ENCODE measurements around the gene SAE1. TPM values are rescaled to one million over a fixed set of nuclear protein-coding genes. Genes with fewer than 3 reads are reported as not detected.

Gene SAE1
- polyA plus RNA-seq, 3 donors: 28.3 to 54.2 (median 46.5) TPM

DNA sequence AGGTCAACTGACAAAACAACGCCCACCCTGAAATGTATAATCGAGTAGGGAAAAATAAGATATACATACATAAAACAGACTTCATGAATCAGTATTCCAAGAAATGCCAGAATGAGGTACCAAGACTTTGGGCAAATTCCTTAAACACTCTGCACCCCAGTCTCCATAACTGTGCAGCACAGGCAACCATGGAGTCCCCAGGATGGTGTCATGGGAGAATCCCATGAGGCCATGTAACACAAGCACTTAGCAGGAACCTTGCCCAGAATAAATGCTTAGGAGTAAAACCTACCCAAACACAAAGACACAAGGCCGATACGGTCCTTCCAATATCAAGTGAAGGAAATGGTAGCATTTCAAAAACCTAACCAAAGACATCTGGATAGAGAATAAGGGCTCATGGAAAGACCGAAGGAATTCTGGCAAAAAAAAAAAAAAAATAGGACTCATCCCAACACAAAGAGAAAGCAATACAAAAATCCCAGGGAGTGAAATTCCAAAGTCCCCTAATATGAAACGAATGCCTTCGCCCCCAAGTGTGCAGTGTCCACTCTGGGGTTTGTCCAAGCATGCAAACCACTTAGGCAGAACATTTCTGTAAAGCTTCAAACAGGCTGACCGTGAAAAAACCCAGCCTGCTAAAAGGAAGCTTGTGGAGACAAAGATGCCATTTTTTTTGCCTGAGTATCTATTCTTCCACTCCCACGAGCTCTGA, 28.1 kb upstream of the SAE1 start:
- TF ChIP-seq, protein P1, sequence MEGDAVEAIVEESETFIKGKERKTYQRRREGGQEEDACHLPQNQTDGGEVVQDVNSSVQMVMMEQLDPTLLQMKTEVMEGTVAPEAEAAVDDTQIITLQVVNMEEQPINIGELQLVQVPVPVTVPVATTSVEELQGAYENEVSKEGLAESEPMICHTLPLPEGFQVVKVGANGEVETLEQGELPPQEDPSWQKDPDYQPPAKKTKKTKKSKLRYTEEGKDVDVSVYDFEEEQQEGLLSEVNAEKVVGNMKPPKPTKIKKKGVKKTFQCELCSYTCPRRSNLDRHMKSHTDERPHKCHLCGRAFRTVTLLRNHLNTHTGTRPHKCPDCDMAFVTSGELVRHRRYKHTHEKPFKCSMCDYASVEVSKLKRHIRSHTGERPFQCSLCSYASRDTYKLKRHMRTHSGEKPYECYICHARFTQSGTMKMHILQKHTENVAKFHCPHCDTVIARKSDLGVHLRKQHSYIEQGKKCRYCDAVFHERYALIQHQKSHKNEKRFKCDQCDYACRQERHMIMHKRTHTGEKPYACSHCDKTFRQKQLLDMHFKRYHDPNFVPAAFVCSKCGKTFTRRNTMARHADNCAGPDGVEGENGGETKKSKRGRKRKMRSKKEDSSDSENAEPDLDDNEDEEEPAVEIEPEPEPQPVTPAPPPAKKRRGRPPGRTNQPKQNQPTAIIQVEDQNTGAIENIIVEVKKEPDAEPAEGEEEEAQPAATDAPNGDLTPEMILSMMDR (IDR thresholded peaks at IDR 0.05): no peak
- no peak overlapping the region for H3K4me2 ChIP-seq (replicated peaks; ENCODE audit: extremely low read depth, low read length, poor library complexity, severe bottlenecking)
- Mint-ChIP-seq H3K27ac (peak overlapping the region in 1 of 7 donors; percentile 42), H3K4me3 (no peak overlapping the region), H3K4me1 (peaks cover 26% of the 10 kb centered on the region), H3K36me3 (peaks cover 31 to 51% of the 10 kb centered on the region in 2 donors), H3K9me3 (no peaks in the 10 kb centered on the region), H3K27me3 (ENCODE audit: low read depth in 3 of 3) (peaks cover 0 to 2% (median 0%) of the 10 kb centered on the region in 3 donors)
- H2AFZ ChIP-seq (ENCODE audit: insufficient read depth, low read depth, low read length, poor library complexity, severe bottlenecking): no peak overlapping the region
- no peak overlapping the region for H3K9ac ChIP-seq (ENCODE audit: insufficient read depth, low read length, poor library complexity, severe bottlenecking)
- peaks cover 18 to 65% of the 10 kb centered on the region in 2 donors for H3K36me3 ChIP-seq (replicated peaks in 1 of 2; ENCODE audit: control insufficient read depth in 1 of 2, insufficient read depth in 2 of 2, low read length in 2 of 2)
- H3K4me1 ChIP-seq (ENCODE audit: control insufficient read depth in 1 of 2, insufficient read depth in 2 of 2, low read length in 2 of 2): peaks cover 10% of the 10 kb centered on the region in 2 donors
- DNase-seq: no peak
- peaks cover 87% of the 10 kb centered on the region for H4K20me1 ChIP-seq (ENCODE audit: insufficient read depth, low read length)
- 97% methylated on average over 4 of the region's 9 CpGs for WGBS (ENCODE audit: insufficient coverage)
- intact Hi-C loops (cut with micrococcal nuclease): no loop called here
- peaks cover 99% of the 10 kb centered on the region for H3K79me2 ChIP-seq (ENCODE audit: insufficient read depth, low read length)
- no peaks in the 10 kb centered on the region for H3K27me3 ChIP-seq (ENCODE audit: control insufficient read depth in 2 of 2, insufficient read depth in 2 of 2, low read length in 2 of 2)
- no peaks in the 10 kb centered on the region for H3K9me3 ChIP-seq (replicated peaks in 1 of 2; ENCODE audit: control insufficient read depth in 1 of 2, insufficient read depth in 1 of 2, low read length in 2 of 2)
- H3K27ac ChIP-seq (ENCODE audit: low read depth in 1 of 2, low read length in 2 of 2): peak overlapping the region in 1 of 2 donors; percentile 31
- H3K4me3 ChIP-seq (replicated peaks in 1 of 3; ENCODE audit: low read depth in 2 of 3, low read length in 3 of 3): no peak overlapping the region

DNA sequence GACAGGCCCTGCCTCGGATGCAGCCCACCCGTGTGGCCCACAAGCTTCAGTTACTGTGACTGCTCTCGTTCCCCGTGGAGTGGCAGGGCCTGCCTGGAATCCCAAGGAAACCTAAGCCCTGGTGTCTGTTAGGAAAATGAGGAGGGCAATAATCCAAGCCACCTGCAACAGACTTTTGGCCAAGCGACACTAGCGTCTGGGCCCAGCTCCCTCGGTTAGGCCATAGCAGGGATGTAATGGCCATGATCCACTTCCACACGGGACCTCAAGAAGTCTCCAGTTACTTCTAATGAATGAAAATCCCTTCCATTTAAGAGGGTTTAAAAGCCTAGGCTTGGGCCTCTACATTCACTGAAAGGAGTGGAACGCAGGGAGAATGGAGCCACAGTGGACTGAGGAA, 26.0 kb upstream of the SAE1 start:
- H3K4me2 ChIP-seq (replicated peaks; ENCODE audit: extremely low read depth, low read length, poor library complexity, severe bottlenecking): no peak overlapping the region
- peaks cover 65% of the 10 kb centered on the region for H4K20me1 ChIP-seq (ENCODE audit: insufficient read depth, low read length)
- intact Hi-C loops (cut with micrococcal nuclease): no loop called here
- H2AFZ ChIP-seq (ENCODE audit: insufficient read depth, low read depth, low read length, poor library complexity, severe bottlenecking): no peak overlapping the region
- 100% methylated on average over 5 of the region's 9 CpGs for WGBS (ENCODE audit: insufficient coverage)
- H3K27me3 Mint-ChIP-seq (ENCODE audit: low read depth in 3 of 3): peaks cover 0 to 2% (median 0%) of the 10 kb centered on the region in 3 donors
- peak overlapping the region in 1 of 2 donors; percentile 56 for H3K27ac ChIP-seq (ENCODE audit: low read depth in 1 of 2, low read length in 2 of 2)
- TF ChIP-seq, protein P1 (IDR thresholded peaks at IDR 0.05): no peak
- H3K4me1 ChIP-seq (ENCODE audit: control insufficient read depth in 1 of 2, insufficient read depth in 2 of 2, low read length in 2 of 2): peaks cover 27 to 32% of the 10 kb centered on the region in 2 donors
- H3K4me3 ChIP-seq (replicated peaks in 1 of 3; ENCODE audit: low read depth in 2 of 3, low read length in 3 of 3): no peak overlapping the region
- H3K4me3 Mint-ChIP-seq: no peak overlapping the region
- peaks cover 15 to 50% of the 10 kb centered on the region in 2 donors for H3K36me3 ChIP-seq (replicated peaks in 1 of 2; ENCODE audit: control insufficient read depth in 1 of 2, insufficient read depth in 2 of 2, low read length in 2 of 2)
- H3K4me1 Mint-ChIP-seq: peaks cover 46% of the 10 kb centered on the region
- peaks cover 29 to 31% of the 10 kb centered on the region in 2 donors for H3K36me3 Mint-ChIP-seq
- no peaks in the 10 kb centered on the region for H3K27me3 ChIP-seq (ENCODE audit: control insufficient read depth in 2 of 2, insufficient read depth in 2 of 2, low read length in 2 of 2)
- H3K9me3 Mint-ChIP-seq: no peaks in the 10 kb centered on the region
- H3K9ac ChIP-seq (ENCODE audit: insufficient read depth, low read length, poor library complexity, severe bottlenecking): no peak overlapping the region
- no peak for DNase-seq
- peaks cover 99% of the 10 kb centered on the region for H3K79me2 ChIP-seq (ENCODE audit: insufficient read depth, low read length)
- no peaks in the 10 kb centered on the region for H3K9me3 ChIP-seq (replicated peaks in 1 of 2; ENCODE audit: control insufficient read depth in 1 of 2, insufficient read depth in 1 of 2, low read length in 2 of 2)
- peak overlapping the region in 1 of 7 donors; percentile 73 for H3K27ac Mint-ChIP-seq
